HK-2 (cell line): ENCODE data around the gene REX1BD.

ENCODE experiments used
- DNase-seq: peaks from one replicate; pipeline ENCODE4 v3.0.0-alpha.2; 2018; ENCODE audit not compliant: unreplicated experiment

Gene REX1BD

DNA sequence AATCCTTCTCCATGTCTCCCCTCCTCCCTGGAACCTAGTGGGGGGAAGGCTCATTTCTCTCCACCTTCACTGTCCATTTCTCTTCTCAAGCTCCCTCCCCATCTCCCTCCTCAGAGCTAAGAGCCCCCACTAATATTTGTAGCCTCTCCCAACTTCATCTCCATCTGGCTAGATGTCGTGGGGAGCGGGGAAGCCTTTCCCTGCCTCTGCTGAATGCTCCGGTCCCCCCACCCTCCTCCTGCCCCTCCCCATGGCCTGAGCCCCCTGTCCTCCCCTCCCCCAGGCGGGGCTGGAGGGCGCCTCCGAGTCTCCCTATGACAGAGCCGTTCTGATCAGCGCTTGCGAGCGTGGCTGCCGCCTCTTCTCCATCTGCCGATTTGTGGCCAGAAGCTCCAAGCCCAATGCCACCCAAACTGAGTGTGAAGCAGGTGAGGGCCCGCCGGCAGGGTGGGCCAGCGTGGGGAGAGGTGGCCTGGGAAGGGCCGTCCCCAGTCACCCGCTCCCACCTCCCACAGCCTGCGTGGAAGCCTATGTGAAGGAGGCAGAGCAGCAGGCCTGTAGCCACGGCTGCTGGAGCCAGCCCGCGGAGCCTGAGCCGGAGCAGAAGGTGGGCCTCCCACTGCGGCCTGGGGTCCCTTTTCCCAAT lies 25.1 kb downstream of the REX1BD start:
- DNase-seq: no peak

DNA sequence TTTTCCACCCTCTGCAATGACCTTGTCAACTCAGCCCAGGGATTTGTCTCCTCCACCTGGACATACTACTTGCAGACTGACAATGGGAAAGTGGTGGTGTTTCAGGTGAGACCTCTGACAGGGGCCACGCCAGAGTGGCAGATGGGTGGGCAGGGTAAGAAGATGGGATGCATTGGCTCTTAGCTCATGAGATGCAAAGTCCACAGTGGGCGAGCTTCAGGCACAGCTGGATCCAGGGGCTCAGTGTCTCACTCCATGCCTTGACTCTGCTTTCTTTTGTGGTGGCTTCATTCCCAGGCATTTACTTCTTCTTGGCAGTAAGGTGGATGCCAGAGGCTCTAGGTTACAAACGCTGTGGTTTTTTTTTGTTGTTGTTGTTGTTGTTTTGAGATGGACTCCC lies 27.4 kb downstream of the REX1BD start:
- DNase-seq: no peak

DNA sequence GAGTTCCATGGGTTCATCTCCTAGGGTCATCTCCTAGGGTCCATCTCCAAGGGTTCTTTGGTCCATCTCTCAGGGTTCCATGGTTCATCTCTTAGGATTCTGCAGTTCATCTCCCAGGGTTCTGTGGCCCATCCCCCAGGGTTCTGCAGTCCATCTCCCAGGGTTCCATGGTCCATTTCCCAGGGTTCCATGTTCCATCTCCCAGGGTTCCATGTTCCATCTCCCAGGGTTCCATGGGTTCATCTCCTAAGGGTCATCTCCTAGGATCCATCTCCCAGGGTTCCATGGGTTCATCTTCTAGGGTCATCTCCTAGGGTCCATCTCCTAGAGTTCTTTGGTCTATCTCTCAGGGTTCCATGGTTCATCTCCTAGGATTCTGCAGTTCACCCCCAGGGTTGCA lies 29.0 kb downstream of the REX1BD start:
- DNase-seq: no peak

DNA sequence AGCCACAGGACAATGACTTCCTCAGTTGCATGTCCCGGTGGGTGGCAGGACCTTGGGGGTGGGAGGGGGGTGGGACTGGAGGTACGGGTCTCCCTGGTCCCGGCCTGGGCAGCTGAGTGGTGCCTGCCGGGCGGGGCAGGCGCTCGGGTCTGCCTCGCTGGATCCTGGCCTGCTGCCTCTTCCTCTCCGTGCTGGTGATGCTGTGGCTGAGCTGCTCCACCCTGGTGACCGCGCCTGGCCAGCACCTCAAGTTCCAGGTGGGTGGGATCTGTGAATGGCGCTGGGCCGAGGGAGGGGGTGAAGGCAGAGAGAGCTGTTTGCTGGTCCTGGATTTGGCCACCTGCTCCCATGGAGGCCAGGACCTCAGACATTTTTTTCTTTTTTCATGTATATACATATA lies 29.6 kb downstream of the REX1BD start:
- DNase-seq: no peak

DNA sequence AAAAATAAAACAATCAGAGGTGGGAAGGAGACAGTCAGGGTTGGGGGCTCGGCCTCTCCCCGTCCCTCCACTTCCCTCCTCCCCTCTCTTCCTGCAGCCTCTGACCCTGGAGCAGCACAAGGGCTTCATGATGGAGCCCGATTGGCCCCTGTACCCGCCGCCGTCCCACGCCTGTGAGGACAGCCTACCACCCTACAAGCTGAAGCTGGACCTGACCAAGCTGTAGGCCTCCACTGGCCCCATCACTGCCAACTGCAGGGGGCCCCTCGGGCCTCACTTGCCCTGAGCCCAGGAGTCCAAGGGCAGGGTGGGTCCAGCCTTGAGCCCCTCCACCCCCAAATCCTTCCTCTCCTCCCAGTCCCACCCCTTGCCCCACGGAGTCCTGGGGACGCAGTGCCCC lies 31.7 kb downstream of the REX1BD start:
- DNase-seq: no peak

DNA sequence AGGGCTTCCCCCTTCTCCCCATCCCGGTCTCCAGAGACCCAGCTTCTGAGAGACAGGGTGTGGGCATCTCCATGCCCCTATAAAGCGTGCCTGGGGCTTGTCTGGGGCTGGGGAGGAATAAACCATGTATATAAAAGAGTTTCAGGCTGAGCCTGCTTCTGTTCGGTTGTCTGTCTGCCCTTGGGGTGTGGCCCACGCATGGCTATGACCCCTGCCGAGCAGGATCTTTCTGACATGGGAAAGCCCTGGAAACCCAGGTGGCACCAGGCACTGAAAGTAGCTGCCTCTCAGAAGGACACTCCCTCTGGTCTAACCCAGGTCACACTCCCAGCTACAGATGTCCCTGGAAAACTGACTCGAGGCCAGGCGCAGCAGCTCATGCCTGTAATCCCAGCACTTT lies 32.3 kb downstream of the REX1BD start:
- no peak for DNase-seq

DNA sequence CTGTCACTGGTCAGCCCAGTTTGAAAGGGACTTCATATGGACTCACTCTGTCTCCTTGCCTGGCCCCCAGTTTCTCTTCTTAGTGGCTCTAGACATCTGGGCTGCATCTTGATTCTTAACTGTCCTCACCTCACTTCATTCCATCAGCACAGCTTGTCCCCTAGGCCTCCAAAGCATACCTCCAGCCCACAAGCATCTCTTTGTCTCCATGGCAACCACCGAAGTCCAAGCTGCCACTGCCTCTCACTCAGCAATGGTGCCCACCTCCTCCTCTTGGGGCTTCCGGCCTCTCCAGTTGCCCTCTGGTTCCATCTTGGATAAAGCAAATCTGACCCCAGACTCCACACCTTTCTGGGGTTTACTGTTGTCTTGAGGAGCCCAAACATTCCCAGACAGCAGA lies 38.3 kb downstream of the REX1BD start:
- no peak for DNase-seq

DNA sequence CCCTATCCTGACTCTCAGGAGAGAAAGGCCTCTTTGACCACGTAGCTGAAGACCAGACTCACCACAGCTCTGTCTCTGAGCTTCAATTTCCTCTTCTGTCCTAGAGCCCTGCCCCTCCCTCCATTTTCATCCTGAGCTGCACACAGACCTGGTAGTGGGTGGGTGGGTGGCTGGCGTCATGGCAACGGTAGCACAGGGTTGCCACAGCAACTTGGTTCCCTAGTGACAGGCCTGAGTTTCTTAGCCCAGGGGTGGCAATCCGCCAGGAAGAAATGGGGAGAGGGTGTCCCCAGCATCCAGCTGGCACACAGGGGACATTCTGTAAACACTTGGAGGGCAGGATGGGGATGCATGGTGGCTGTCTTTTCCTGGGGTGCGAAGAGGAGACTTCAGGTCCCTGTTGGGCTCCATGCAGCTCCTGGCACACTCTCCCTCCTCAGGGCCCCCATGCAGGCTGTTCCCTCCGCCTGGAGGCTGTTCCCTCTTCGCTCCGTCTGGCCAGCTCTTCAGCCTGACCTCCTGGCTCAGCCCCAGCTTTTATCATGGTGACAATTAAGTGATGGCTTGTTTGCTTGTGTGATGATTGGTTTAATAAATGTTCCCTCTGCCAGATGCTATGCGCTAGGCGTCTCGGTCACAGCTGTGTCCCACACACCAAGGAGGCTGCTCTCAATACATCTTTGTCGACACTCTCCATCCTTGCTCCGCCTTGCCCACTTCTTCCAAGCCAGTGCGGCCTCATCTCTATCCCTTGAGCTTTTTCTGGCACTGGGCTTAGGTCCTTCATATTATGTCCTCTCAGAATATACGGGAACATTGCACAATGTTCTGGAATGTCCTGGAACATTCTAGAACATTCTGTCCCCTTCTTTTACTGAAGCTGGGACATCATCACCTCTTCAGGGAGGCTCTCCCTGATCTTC lies 40.8 kb downstream of the REX1BD start:
- DNase-seq: no peak

DNA sequence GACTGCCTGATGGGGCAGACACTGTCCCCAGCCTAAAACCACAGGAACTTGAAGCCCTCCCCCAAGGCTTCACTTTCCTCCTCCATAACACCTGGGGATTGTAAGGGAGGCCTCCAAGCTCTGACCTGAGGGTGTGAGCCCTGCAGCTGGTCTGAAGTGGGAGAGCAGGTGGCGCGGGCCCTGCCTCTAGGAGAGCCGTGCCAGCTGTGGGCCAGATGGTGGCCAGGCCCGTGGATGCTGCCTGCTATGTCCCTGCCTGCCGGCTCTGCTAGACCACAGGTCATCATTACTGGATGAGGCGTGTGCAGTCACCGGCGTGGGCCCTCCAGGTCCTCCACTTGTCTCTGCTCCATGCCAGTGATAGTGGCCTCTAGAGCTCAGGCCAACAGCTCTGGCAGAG lies 44.7 kb downstream of the REX1BD start:
- no peak for DNase-seq

DNA sequence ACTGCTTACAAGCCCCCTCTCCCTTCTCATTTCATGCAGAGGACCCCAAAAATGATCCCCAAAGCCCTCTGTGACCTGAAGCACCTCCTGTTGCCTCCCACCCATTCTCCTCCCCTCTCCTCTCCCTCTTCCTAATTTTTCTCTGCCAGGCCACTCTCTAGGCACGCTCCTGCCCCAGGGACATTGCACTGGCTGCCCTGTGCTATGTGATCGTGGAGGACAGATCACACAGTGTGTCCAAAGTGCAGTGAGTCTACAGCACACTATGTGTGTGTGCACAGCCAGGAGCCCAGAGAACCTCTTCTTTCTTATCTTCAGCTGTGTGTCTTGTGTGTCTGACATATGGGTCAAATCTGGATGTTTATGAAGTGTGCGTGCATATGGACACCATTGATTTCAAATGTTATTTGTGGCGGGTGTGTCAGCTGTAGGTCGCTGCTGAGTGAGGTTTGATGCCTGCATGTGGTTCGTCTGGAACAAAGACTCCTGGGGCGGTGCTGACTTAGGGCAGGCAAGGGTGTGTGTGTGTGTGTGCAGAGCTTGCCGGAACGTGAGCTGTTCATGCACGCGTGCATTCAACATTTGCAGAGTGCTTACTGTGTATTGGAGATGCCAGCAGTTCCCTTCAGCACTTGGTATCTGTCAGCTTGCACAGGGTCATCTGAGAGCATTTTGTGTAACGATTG lies 46.2 kb downstream of the REX1BD start:
- DNase-seq: no peak

DNA sequence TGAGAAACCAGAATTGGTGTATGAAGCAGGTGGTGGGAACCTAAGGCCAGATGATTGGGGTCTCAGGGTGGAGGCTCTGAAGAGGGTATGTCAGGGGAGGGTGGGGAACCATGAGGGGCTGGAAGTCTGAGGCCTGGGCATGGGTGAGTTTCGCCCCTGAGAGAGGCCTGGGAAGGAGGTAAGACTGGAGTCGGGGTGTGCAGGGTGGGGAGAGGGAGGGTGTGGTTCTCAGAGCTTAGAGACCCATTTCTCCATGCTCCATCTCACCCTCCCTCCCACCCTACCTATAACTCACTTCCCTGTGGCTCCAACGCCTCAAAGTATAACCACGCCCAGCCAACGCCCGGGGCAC lies 47.2 kb downstream of the REX1BD start:
- no peak for DNase-seq

DNA sequence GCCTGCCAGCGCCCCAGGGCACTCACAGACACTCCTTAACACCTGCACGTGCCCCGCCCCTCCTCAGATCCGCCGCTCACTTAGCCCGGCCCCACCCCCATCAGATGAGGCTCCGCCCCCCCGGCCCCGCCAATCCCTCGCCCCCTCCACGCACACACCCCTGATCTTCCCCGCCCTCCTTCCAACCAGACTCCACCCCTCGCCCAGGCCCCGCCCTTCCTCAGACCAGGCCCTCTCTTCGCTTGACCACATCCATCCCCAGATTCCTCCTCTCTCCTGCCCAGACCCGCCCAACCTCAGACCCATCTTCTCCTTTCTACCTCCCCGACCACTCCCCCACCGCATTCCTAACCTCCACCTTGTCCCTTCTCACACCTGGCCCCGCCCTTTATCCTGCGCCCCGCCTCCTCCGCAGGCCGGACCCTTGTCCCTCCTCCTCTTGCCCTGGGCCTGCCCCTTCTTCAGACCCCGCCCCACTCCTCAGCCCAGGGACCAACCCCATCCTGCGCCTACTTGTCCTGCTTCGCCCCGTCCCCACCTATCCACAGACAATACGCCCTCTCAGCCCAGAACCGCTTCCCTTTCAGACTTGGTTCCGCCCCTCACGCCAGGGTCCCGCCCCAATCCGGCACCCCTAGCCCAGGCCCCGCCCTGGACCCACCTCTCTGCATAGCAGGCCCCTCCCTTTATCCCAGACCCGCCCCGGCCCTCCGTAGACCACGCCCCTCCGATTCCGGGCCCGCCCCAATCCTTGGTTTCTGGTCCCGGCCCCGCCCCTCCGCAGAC lies 47.8 kb downstream of the REX1BD start:
- peak; percentile 99 for DNase-seq

DNA sequence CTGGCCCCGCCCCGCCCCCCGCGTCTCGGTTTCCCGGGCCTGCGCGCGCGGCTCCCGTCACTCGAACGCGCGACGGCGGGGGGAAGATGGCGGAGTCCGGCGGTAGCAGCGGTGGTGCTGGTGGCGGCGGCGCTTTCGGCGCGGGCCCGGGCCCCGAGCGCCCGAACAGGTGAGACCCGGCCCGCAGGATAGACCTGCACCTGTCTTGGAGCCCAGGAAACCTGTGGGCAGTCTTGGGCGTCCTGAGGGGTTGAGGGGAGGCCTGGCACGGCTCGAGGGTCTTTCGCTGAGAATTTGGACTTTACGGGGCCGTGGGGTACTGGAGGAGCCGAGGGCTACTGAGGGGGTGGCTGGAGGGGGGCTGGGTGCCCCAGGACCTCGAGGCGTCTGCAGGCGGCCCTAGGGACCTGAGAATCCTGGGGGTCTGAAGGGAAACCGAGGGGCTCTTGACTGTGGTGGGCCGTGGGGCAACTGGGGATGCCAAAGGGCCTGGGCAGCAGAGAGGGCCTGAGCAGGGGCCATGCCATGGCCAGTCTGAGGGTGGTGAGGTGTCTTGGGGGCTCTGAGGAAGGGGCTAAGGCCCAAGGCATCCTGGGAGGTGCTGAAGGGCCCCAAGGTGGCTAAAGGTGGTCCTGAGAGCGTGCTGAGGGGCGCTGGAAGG lies 48.5 kb downstream of the REX1BD start, which contains the start of gene KLHL26:
KLHL26 (plus strand) TSS at position 60 of the 661 bp plus-strand sequence; CDS start at position 87, 27 bp downstream.
- DNase-seq: no peak

DNA sequence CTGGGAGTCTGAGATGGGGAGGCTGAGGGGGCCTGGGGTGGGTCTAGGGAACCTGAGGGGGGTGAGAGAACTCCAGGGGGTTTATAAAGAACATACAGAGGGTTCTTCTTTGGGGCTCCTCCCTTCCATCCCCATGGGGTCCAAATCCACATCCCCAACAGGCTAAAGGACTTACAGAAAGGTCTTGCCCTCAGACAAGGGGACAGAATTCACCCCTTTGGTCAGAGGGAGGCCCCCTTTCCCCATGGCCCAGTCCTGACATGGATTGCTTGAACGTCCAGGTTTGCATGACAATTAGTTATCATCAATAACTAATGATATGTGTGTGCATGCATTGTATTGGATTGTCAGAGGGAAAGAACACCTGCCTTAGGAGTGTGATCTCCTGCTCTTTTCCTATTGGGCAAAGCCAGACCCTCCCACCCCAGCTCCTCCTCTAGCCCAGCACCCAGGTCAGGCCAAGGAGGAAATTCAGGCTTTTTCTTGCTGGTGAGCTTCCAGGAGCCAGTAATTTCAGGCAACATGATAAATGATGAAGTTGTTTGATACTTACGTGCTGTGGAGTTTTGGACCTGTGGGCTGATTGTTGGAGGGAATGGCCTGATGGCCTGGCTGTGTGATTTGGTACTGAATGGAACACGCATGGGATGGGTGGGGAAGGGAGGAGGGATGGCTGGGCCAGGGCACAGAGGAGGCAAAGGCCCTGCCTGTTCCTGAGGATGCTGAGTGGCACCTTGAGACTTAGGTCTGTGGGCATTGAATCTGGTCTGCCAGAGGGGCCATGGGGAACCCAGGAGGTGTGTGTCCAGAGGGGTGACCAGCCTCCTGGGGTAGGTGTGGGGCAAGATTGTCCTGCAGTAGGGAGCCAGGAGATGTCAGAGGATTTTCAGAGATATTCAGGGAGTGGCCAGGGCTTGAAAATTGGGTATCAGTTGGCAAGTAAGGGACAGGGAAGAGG lies 49.4 kb downstream of the REX1BD start:
- DNase-seq: peak; percentile 31

DNA sequence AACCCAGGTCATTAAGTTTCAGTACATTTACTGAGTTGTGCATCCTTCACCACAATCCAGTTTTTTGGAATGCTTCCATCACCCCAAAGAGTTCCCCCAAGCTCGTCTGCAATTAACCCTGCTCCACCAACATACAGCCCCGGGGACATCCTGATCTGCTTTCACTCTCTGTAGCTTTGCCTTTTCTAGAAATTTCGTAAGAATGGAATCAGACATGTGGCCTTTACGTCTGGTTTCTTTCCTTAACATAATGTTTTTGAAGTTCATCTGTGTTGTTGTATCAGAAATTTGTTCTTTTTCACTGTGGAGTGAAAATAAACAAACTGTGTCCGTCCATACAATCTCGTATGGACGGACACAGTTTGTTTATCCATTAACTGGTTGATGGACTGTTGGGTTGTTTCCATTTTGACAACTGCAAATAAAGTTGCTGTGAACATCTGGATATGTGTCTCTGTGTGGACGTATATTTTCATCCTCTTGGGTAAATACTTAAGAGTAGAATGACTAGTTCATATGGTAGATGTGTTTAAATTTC lies 51.2 kb downstream of the REX1BD start:
- no peak for DNase-seq
